H1 (cell line): ENCODE measurements around the gene DUSP3.

Source experiments
- CHD2 ChIP-seq: IDR thresholded peaks from 2 replicates; pipeline ENCODE4 v1.6.1; 2012; ENCODE audit warnings: low read length, improper control_type of control experiment
- EP300 ChIP-seq, 2 experiments: IDR thresholded peaks; 1 replicate in 1 of 2; 2 replicates in 1 of 2; pipeline ENCODE4 v1.6.1; 2011 to 2012; ENCODE audit warnings: low read depth in 2 of 2, low read length in 2 of 2, mild to moderate bottlenecking in 2 of 2, borderline replicate concordance in 1 of 2, inconsistent platforms in 1 of 2, moderate library complexity in 1 of 2
- JUN ChIP-seq: IDR thresholded peaks from 2 replicates; pipeline ENCODE4 v1.6.1; 2011; ENCODE audit warnings: low read depth, mild to moderate bottlenecking, improper control_type of control experiment, low read length
- POLR2AphosphoS5 ChIP-seq: IDR thresholded peaks from 2 replicates; pipeline ENCODE4 v1.6.1; 2011; ENCODE audit warnings: low read depth, low read length
- RFX5 ChIP-seq: IDR thresholded peaks from 2 replicates; pipeline ENCODE4 v1.6.1; 2011; ENCODE audit warnings: low read depth, low read length, improper control_type of control experiment, borderline replicate concordance
- TF ChIP-seq, protein P1 (sequence below), 3 experiments: IDR thresholded peaks; 1 replicate in 2 of 3; 2 replicates in 1 of 3; pipeline versions ENCODE4 v1.5.1 to v1.6.1; 2011; ENCODE audit warnings: low read length in 3 of 3, mild to moderate bottlenecking in 3 of 3, inconsistent platforms in 2 of 3, low read depth in 1 of 3, moderate library complexity in 1 of 3; ENCODE audit not compliant: insufficient read depth in 1 of 3; ENCODE audit errors: control extremely low read depth in 1 of 3

DNA sequence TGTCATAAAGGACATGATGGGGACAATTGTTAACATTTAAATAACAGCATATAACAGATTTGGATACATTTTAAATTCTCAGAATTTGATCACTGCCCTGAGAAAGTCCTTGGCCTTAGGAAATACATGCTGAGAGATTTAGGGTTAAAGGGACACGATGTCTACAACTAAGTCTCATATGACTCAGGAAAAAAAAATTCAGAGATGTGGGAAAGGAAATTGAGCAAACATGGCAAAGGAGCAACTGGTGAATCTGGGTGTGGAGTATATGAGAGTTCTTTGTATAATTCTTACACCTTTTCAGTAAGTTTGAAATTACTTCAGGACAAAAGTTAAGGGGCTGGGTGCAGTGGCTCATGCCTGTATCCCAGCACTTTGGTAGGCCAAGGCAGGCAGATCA, 35.9 kb upstream of the DUSP3 start:
- TF ChIP-seq EP300 (IDR thresholded peaks at IDR 0.05; ENCODE audit: borderline replicate concordance in 1 of 2, low read depth in 2 of 2, low read length in 2 of 2) (no peak), POLR2AphosphoS5 (no peak), RFX5 (no peak), CHD2 (no peak), JUN (no peak)
- TF ChIP-seq, protein P1, sequence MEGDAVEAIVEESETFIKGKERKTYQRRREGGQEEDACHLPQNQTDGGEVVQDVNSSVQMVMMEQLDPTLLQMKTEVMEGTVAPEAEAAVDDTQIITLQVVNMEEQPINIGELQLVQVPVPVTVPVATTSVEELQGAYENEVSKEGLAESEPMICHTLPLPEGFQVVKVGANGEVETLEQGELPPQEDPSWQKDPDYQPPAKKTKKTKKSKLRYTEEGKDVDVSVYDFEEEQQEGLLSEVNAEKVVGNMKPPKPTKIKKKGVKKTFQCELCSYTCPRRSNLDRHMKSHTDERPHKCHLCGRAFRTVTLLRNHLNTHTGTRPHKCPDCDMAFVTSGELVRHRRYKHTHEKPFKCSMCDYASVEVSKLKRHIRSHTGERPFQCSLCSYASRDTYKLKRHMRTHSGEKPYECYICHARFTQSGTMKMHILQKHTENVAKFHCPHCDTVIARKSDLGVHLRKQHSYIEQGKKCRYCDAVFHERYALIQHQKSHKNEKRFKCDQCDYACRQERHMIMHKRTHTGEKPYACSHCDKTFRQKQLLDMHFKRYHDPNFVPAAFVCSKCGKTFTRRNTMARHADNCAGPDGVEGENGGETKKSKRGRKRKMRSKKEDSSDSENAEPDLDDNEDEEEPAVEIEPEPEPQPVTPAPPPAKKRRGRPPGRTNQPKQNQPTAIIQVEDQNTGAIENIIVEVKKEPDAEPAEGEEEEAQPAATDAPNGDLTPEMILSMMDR (IDR thresholded peaks at IDR 0.05; ENCODE audit: control extremely low read depth in 1 of 3, insufficient read depth in 1 of 3, low read depth in 1 of 3, low read length in 3 of 3): no peak
